HG02870 (cell line): Measurements from ENCODE around the gene CORO2A.
"Not testable (repeated sequence)": the region's sequence is repeated elsewhere in the genome, so short reads cannot be mapped to it uniquely, and the experiment has no call there.

Experiments
- ATAC-seq: cut with Tn5 transposase; IDR thresholded peaks from one replicate; pipeline ENCODE4 v1.9.1; 2021; ENCODE audit warnings: mild to moderate bottlenecking, moderate library complexity; ENCODE audit not compliant: unreplicated experiment

Gene CORO2A

GRCh38 chr9:98174502-98174918 is 17.9 kb downstream of the CORO2A start:
- ATAC-seq: not testable (repeated sequence)

GRCh38 chr9:98173181-98173580 is 19.3 kb downstream of the CORO2A start:
- no peak for ATAC-seq

- no peak for ATAC-seq
Observed at GRCh38 chr9:98172604-98173003, 19.8 kb downstream of the CORO2A start.

GRCh38 chr9:98171176-98171925 is 21.1 kb downstream of the CORO2A start:
- ATAC-seq: no peak

- peak; percentile 100 for ATAC-seq
Observed at GRCh38 chr9:98168941-98169488, 23.4 kb downstream of the CORO2A start.

GRCh38 chr9:98168153-98168780 is 24.2 kb downstream of the CORO2A start:
- no peak for ATAC-seq

GRCh38 chr9:98164912-98165311 is 27.5 kb downstream of the CORO2A start:
- no peak for ATAC-seq

- no peak for ATAC-seq
Observed at GRCh38 chr9:98162613-98163012, 29.8 kb downstream of the CORO2A start.

- ATAC-seq: no peak
Observed at GRCh38 chr9:98161851-98162250, 30.6 kb downstream of the CORO2A start.

- ATAC-seq: no peak
Observed at GRCh38 chr9:98159790-98160189, 32.6 kb downstream of the CORO2A start.

GRCh38 chr9:98159301-98159700 is 33.1 kb downstream of the CORO2A start:
- no peak for ATAC-seq

- ATAC-seq: no peak
Observed at GRCh38 chr9:98158071-98158831, 34.2 kb downstream of the CORO2A start.

GRCh38 chr9:98157372-98157771 is 35.1 kb downstream of the CORO2A start:
- no peak for ATAC-seq

- ATAC-seq: no peak
Observed at GRCh38 chr9:98154678-98155077, 37.8 kb downstream of the CORO2A start.

- ATAC-seq: no peak
Observed at GRCh38 chr9:98152526-98152925, 39.9 kb downstream of the CORO2A start.

GRCh38 chr9:98150721-98151120 is 41.7 kb downstream of the CORO2A start:
- no peak for ATAC-seq

- no peak for ATAC-seq
Observed at GRCh38 chr9:98150164-98150563, 42.3 kb downstream of the CORO2A start.

- ATAC-seq: no peak
Observed at GRCh38 chr9:98149422-98149821, 43.0 kb downstream of the CORO2A start.

- no peak for ATAC-seq
Observed at GRCh38 chr9:98148486-98148885, 44.0 kb downstream of the CORO2A start.

GRCh38 chr9:98147582-98147981 is 44.9 kb downstream of the CORO2A start:
- ATAC-seq: no peak
